NCI-H2227 treated with DMSO at 0.1 percent for 48 hours (cell line): Measurements from ENCODE around the gene OR52I1.

Experiments
- DNase-seq: peaks from one replicate; lab custom pipeline; 2025; lab: John Stamatoyannopoulos, UW

The OR52I1 gene

DNA sequence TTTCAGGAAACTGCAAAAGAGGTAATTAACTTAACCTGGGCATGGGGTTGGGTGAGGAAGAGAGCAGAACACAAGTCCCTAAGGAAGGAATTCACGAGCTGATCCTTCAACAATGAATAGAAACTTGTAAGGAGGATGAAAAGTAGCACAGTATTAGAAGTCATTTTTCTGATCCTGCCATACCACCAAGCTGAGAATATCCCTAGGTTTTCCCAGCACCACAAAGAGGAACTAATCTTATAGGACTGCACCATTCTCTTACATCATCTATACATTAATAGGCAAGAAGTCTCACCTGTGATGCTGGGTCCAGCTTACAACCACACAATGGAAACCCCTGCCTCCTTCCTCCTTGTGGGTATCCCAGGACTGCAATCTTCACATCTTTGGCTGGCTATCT is at the start of gene OR52I1:
Gene OR52I1 (plus strand): TSS at position 301 of the 400 bp plus-strand sequence. CDS start 0 bp downstream, at position 301.
- no peak for DNase-seq

DNA sequence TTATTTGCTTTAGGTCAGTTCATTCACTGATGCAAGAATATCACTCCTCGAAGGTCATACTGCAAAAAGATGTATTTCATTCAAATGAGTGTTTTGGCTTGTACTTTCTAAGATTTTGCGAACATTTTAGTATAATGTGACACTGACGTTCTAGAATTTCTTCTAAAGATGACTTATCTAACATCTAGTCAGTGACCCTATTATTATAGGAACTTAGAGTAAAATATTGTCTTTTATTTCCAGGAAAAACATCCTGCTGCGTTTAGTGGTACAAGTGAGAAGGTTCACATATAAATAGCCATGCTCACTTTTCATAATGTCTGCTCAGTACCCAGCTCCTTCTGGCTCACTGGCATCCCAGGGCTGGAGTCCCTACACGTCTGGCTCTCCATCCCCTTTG is 48.9 kb upstream of the OR52I1 start, which contains the start of gene OR52M1:
Gene OR52M1 (plus strand): TSS at position 301 of the 400 bp plus-strand sequence. CDS start 0 bp downstream, at position 301.
- no peak for DNase-seq

DNA sequence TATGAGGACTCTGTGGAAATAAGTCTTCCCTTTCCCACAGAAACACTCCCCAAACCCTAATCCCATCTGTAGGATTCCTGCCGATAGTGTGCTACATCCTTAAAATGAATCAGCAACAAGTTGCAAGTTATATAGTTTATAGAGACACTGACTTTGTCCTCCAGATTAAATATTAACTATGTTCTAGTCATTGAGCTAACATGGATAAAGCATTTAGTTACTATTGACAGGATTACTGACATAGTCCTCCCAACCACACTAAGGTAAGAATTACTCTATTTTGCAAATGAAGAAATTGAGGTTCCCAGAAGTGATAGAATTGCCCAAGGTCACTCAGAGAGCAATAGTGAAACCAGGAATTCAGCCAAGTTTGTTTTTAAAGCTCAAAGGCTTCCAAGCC is 47.0 kb upstream of the OR52I1 start:
- DNase-seq = no peak

DNA sequence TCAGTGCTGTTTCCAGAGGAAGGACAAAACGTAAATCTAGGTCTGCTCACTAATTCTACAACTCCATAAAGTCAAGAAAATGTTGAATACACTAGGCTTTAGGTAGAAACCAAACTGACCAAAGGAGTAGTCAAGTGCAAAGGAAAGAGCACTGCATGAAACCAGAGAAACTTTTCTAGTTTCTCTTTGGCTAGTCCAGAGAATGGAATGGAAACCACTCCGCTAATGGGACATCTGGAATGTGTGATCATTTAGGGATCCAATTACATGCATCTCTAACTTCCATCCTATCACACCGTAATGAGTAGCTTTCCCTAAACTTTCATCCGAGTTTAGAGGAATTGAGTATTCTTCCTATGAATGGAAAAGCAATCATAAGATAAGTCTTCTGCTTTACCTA is 46.4 kb upstream of the OR52I1 start:
- DNase-seq = no peak

- DNase-seq = no peak
These were observed 42.4 kb upstream of the OR52I1 start for GRCh38 chr11:4551346-4551979.

GRCh38 chr11:4559527-4560440 is 34.1 kb upstream of the OR52I1 start:
- DNase-seq = no peak

GRCh38 chr11:4560467-4560866 is 33.4 kb upstream of the OR52I1 start:
- DNase-seq = no peak

DNA sequence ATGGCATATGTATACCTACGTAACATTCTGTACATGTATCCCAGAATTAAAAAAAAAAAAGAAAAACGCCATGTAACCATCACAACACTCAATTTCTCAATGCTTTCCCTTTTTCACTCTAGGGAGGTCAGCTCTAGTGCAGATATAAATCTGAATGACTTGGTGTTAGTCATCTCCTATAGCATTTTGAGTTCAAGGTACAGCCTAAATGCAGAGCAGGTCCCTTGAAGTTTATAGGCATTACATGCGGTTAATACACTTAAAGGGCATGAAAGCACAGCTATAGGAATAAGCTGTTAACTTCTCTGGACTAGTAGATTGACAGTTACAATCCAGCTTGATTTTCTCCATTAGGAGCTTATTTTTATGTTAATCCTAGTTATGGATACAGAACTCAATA is 28.5 kb upstream of the OR52I1 start:
- no peak for DNase-seq

DNA sequence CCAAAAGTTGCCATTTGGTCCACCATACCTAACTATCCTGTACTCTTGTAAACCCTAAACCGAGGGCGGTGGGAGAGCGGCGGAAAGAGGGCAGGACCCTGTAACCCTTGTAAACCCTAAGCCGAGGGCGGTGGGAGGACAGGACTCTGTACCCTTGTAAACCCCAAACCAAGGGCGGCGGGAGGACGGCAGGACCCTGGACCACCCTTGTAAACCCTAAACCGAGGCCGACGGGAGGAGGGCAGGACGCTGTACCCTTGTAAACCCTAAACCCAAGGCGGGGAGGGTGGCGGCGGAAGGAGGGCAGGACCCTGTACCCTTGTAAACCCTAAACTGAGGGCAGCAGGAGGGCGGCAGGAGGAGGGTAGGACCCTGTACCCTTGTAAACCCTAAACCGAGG is 24.8 kb upstream of the OR52I1 start:
- DNase-seq = no peak

DNA sequence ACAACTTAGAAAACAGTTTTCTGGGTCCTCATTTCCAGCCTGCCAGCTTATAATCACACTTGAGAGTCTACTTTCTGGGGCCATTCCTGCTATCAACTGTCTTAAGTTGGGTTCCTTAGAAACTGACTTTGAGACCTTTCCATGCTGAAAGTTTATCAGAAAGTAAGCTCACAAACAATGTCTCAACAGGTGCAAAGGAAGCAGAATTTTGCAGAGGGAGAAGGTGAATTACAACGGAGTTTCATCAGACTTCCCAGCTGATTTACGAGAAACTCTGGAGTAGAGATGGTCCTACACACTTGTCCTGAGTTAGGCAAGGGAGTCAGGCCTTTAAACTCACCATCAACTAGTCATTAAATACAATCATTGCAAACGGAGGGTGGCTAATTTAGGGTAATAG is 17.0 kb upstream of the OR52I1 start:
- no peak for DNase-seq

- no peak for DNase-seq
These were observed 16.1 kb upstream of the OR52I1 start for GRCh38 chr11:4577761-4578160.

DNA sequence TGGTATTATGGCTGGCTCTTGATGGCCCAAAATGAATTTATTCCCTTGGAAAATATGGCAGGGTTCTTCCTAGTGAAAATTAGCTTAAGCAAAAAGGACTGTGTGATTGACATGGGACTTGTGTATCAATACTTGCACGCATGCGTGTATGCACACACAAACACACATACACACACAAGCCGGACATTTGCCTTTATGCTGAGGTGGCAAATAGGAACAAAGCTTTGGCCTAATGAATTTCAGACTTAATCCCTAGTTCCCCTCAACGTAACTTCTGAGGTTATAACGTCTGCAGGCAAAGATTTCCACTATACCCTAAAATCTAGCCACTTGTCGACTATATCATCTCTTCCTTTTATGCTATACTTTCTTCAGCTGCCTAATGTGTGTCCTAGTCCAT is 15.2 kb upstream of the OR52I1 start:
- DNase-seq = no peak

GRCh38 chr11:4580124-4580523 is 13.7 kb upstream of the OR52I1 start:
- no peak for DNase-seq

DNA sequence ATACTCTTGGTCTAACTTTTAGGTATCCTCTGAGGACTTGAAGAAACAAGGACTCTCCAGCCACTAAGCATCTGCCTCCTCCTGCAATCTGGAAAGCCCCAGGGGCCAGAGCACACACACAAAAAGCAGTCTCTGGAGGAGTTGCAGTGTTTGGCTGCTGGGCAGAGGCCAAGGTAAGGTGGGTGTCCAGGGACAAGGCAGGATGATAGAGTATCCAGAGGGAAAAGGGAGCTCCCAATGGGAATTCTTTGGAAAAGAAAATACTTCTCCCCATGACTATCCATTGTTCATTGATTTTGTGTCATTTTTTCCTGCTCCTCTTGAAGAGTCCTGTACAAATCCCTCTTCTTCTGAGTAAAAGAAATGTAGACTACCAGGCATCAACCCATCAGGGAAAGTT is 12.4 kb upstream of the OR52I1 start, which contains the start of gene OR52I2:
Gene OR52I2 (plus strand): TSS at position 301 of the 400 bp plus-strand sequence.
- DNase-seq = no peak

- DNase-seq = no peak
These were observed 4.8 kb upstream of the OR52I1 start for GRCh38 chr11:4589017-4589416.

DNA sequence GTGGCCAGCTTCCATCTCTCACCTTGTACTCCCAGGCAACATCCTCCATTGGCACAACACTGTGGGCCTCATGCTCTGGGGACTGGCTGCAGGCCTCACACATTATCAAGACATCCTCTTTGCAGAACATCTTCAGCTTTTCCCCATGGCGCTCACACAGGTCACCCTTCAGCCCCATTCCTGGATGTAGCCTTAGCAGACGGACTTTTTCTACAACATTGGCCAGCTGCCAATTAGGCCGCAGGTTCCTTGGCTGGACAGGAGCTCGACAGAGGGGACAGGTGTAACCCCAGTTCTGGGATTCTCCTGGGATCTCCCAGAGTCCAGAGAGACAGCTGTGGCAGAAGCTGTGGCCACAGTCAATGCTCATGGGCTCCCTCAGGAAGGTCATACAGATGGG is 11.2 kb downstream of the OR52I1 start:
- no peak for DNase-seq

DNA sequence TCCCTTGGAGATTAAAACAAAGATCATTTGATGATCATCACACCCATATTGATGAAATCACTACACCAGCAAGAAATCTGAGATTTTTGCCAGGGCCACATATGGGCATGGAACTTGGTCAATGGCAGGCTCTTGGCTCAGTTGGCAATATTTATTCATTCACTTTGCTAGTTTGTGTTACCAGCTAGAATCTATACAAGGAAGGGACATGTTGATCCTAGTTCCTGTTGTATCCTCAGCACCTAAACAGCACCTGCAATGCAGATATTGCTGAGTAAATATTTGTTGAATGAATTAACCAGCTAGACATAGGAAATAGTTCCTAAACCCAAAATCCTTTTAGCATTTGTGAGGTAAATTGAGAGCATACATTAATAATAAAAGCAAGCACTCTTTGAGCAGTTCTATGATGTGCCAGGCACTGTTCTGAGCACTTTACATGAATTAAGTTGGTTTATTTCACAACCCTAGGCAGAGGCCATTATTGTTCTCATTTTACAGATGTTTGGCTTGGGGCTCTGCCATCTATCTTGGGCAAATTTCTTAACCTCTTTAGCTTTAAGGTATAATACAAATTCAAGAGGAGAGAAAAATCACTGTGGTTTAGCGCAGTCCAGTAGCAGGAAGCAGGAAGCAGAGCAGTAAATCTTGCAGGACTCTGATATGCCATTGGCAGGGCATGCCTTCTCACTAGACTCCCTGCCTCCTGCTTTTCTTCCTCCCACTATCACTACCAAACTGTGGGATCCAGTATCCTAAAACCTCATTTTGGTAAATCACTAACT is 12.6 kb downstream of the OR52I1 start:
- DNase-seq = no peak

- DNase-seq = peak; percentile 17
These were observed 13.3 kb downstream of the OR52I1 start for GRCh38 chr11:4607096-4607495.

GRCh38 chr11:4607781-4608666 is 14.2 kb downstream of the OR52I1 start, which contains the start of gene TRIM68:
Gene TRIM68 (minus strand): TSS chr11:4608231. CDS start chr11:4605504, 2,727 bp downstream.
- DNase-seq = peak; percentile 98

- no peak for DNase-seq
These were observed 16.6 kb downstream of the OR52I1 start for GRCh38 chr11:4610258-4610935.

- DNase-seq = no peak
These were observed 18.1 kb downstream of the OR52I1 start for GRCh38 chr11:4611986-4612385.
